HG03103 (cell line): ENCODE measurements around the gene FARP1.

Experiments used
- ATAC-seq: cut with Tn5 transposase; IDR thresholded peaks from one replicate; pipeline ENCODE4 v1.9.1; 2021; ENCODE audit warnings: low read depth; ENCODE audit not compliant: unreplicated experiment

The FARP1 gene

GRCh38 chr13:98473135-98473787 is 330.4 kb downstream of the FARP1 start:
- no peak for ATAC-seq

GRCh38 chr13:98473788-98474144 is 330.9 kb downstream of the FARP1 start:
- ATAC-seq = no peak

GRCh38 chr13:98474292-98474691 is 331.4 kb downstream of the FARP1 start:
- no peak for ATAC-seq

GRCh38 chr13:98474761-98475160 is 331.9 kb downstream of the FARP1 start:
- ATAC-seq = no peak

- no peak for ATAC-seq
Measured at GRCh38 chr13:98475522-98475921, 332.6 kb downstream of the FARP1 start.

GRCh38 chr13:98476106-98476505 is 333.2 kb downstream of the FARP1 start:
- ATAC-seq = peak; percentile 19

GRCh38 chr13:98476538-98476966 is 333.7 kb downstream of the FARP1 start:
- peak; percentile 93 for ATAC-seq

- ATAC-seq = peak; percentile 25
Measured at GRCh38 chr13:98478189-98479129, 335.6 kb downstream of the FARP1 start.

- ATAC-seq = no peak
Measured at GRCh38 chr13:98479496-98480003, 336.7 kb downstream of the FARP1 start.

GRCh38 chr13:98480915-98481877 is 338.3 kb downstream of the FARP1 start:
- no peak for ATAC-seq

- no peak for ATAC-seq
Measured at GRCh38 chr13:98482476-98483444, 339.9 kb downstream of the FARP1 start.

GRCh38 chr13:98483601-98484288 is 340.9 kb downstream of the FARP1 start:
- no peak for ATAC-seq

GRCh38 chr13:98484289-98485219 is 341.7 kb downstream of the FARP1 start:
- no peak for ATAC-seq

GRCh38 chr13:98485561-98485960 is 342.7 kb downstream of the FARP1 start:
- ATAC-seq = no peak

GRCh38 chr13:98486412-98486811 is 343.5 kb downstream of the FARP1 start:
- ATAC-seq = no peak

GRCh38 chr13:98487016-98487415 is 344.1 kb downstream of the FARP1 start:
- no peak for ATAC-seq

- peak; percentile 44 for ATAC-seq
Measured at GRCh38 chr13:98487522-98487921, 344.6 kb downstream of the FARP1 start.

- peak; percentile 46 for ATAC-seq
Measured at GRCh38 chr13:98488736-98489135, 345.8 kb downstream of the FARP1 start.
